ENCODE results near the gene XRCC5.

- TF ChIP-seq CTCF (IDR thresholded peaks at IDR 0.05) (no peak), POLR2A (IDR thresholded peaks at IDR 0.05) (no peak)
These were observed 8.6 kb downstream of the XRCC5 start for GRCh38 chr2:216117561-216118340.
